Keratinocyte (primary cell): ENCODE measurements around the gene ZNF350. TPM values are rescaled to one million over a fixed set of nuclear protein-coding genes. Genes with fewer than 3 reads are reported as not detected.

Experiments used
- DNase-seq: peaks from one replicate; pipeline ENCODE4 v3.0.0-alpha.2; 2011; ENCODE audit warnings: low read depth, missing footprints, low spot score
- FAIRE-seq: peaks from 2 replicates; lab custom pipeline; 2011; peaks lifted over from hg19 to GRCh38; lab: Jason Lieb, UNC
- H2AFZ ChIP-seq: 2 replicates; pipeline ENCODE4 v1.6.0; 2012; ENCODE audit warnings: low read length, control low read depth, inconsistent platforms; ENCODE audit not compliant: control insufficient read depth
- H3K27ac ChIP-seq: 2 replicates; pipeline ENCODE4 v1.5.1; 2011; ENCODE audit warnings: low read length; ENCODE audit not compliant: control insufficient read depth, insufficient read depth
- H3K27me3 ChIP-seq: 3 replicates; pipeline ENCODE4 v1.6.0; 2011; ENCODE audit warnings: low read length; ENCODE audit not compliant: control insufficient read depth, insufficient read depth; ENCODE audit errors: extremely low read depth
- H3K36me3 ChIP-seq, 2 experiments: 2 replicates in 1 of 2; 3 replicates in 1 of 2; pipeline ENCODE4 v1.5.1; 2011; ENCODE audit warnings: low read length in 2 of 2, mild to moderate bottlenecking in 1 of 2; ENCODE audit not compliant: control insufficient read depth in 2 of 2, insufficient read depth in 2 of 2; ENCODE audit errors: extremely low read depth in 1 of 2
- H3K4me1 ChIP-seq: 3 replicates; pipeline ENCODE4 v1.5.1; 2011; ENCODE audit warnings: low read length; ENCODE audit not compliant: control insufficient read depth, insufficient read depth; ENCODE audit errors: extremely low read depth
- H3K4me2 ChIP-seq: 3 replicates; pipeline ENCODE4 v1.6.0; 2011; ENCODE audit warnings: low read depth, low read length; ENCODE audit not compliant: control insufficient read depth, insufficient read depth; ENCODE audit errors: extremely low read depth
- H3K4me3 ChIP-seq, 3 experiments: fragments of 200-600 bp in 1 of 3; sonication (generic) in 1 of 3; 2 replicates in 2 of 3; 3 replicates in 1 of 3; pipeline ENCODE4 v1.5.1; 2011 to 2016; ENCODE audit warnings: low read length in 3 of 3, mild to moderate bottlenecking in 3 of 3, control low read depth in 2 of 3, inconsistent platforms in 1 of 3, low read depth in 1 of 3, mixed read lengths in 1 of 3, mixed run types in 1 of 3, moderate library complexity in 1 of 3; ENCODE audit not compliant: control insufficient read depth in 2 of 3, insufficient read depth in 2 of 3; ENCODE audit errors: extremely low read depth in 1 of 3
- H3K79me2 ChIP-seq: 2 replicates; pipeline ENCODE4 v1.6.0; 2012; ENCODE audit warnings: low read length; ENCODE audit not compliant: control insufficient read depth, insufficient read depth
- H3K9ac ChIP-seq: 3 replicates; pipeline ENCODE4 v1.6.0; 2011; ENCODE audit warnings: low read length; ENCODE audit not compliant: control insufficient read depth, insufficient read depth; ENCODE audit errors: extremely low read depth
- H3K9me1 ChIP-seq: 3 replicates; pipeline ENCODE4 v1.6.0; 2011; ENCODE audit warnings: low read length; ENCODE audit not compliant: control insufficient read depth, insufficient read depth; ENCODE audit errors: extremely low read depth
- H3K9me3 ChIP-seq: 2 replicates; pipeline ENCODE4 v1.5.1; 2012; ENCODE audit warnings: low read depth, low read length; ENCODE audit not compliant: control insufficient read depth
- H4K20me1 ChIP-seq: 3 replicates; pipeline ENCODE4 v1.6.0; 2011; ENCODE audit warnings: low read length; ENCODE audit not compliant: control insufficient read depth, insufficient read depth; ENCODE audit errors: extremely low read depth
- EZH2 ChIP-seq: IDR thresholded peaks from one replicate; pipeline ENCODE4 v1.6.1; 2012; ENCODE audit warnings: inconsistent platforms, mild to moderate bottlenecking, low read length, moderate library complexity
- dilution Hi-C: fragments of 300-500 bp; cut with MboI; formaldehyde crosslinking; loops from one replicate; pipeline ENCODE4 v1.7.0; 2020; ENCODE audit warnings: low sequenced_read_pairs; ENCODE audit not compliant: extremely low pct_ligation_motif_present
- polyA plus RNA-seq, 5 experiments: library from polyadenylated mRNA; depleted of rRNA in 3 of 5; stranded (reverse) in 3 of 5; stranded (forward) in 1 of 5; unstranded in 1 of 5; fragments of >200 nt; gene quantifications; 1 replicate in 1 of 5; 2 replicates in 3 of 5; 3 replicates in 1 of 5; pipeline versions ENCODE4 v1.2.1 to v1.2.3, GENCODE V29; 2011 to 2012; ENCODE audit warnings: missing spikeins in 2 of 5, low read depth in 1 of 5, low replicate concordance in 1 of 5
- TF ChIP-seq, protein P1 (sequence below), 3 experiments: IDR thresholded peaks in 1 of 3; conservative IDR thresholded peaks in 1 of 3; optimal IDR thresholded peaks in 1 of 3; 2 replicates in 2 of 3; 3 replicates in 1 of 3; pipeline versions ENCODE3 to v1.5.1; 2011; ENCODE audit warnings: low read length in 3 of 3, mild to moderate bottlenecking in 3 of 3, moderate library complexity in 2 of 3, control low read depth in 1 of 3, inconsistent platforms in 1 of 3; ENCODE audit not compliant: insufficient read depth in 2 of 3; ENCODE audit errors: extremely low read depth in 1 of 3

The ZNF350 gene
- polyA plus RNA-seq, 1 donor (not counting 4 experiments of a cell fraction or from before 2014, with no cell fraction given): 6.0 TPM

GRCh38 chr19:51916167-51916566, 70.5 kb downstream of the ZNF350 start:
- no peak overlapping the region for H3K27ac ChIP-seq
- DNase-seq (no peak), FAIRE-seq (no peak)
- peaks cover 6% of the 10 kb centered on the region for H3K9me3 ChIP-seq
- H3K36me3 ChIP-seq: no peaks in the 10 kb centered on the region
- H3K79me2 ChIP-seq: no peaks in the 10 kb centered on the region
- no peaks in the 10 kb centered on the region for H3K9me1 ChIP-seq
- no peak overlapping the region for H3K4me3 ChIP-seq
- dilution Hi-C loops: no loop called here
- H3K27me3 ChIP-seq: no peaks in the 10 kb centered on the region
- TF ChIP-seq EZH2: no peak
- TF ChIP-seq, protein P1, sequence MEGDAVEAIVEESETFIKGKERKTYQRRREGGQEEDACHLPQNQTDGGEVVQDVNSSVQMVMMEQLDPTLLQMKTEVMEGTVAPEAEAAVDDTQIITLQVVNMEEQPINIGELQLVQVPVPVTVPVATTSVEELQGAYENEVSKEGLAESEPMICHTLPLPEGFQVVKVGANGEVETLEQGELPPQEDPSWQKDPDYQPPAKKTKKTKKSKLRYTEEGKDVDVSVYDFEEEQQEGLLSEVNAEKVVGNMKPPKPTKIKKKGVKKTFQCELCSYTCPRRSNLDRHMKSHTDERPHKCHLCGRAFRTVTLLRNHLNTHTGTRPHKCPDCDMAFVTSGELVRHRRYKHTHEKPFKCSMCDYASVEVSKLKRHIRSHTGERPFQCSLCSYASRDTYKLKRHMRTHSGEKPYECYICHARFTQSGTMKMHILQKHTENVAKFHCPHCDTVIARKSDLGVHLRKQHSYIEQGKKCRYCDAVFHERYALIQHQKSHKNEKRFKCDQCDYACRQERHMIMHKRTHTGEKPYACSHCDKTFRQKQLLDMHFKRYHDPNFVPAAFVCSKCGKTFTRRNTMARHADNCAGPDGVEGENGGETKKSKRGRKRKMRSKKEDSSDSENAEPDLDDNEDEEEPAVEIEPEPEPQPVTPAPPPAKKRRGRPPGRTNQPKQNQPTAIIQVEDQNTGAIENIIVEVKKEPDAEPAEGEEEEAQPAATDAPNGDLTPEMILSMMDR (optimal IDR thresholded peaks at IDR 0.05 in 1 of 3, IDR thresholded peaks at IDR 0.05 in 1 of 3, conservative IDR thresholded peaks at IDR 0.05 in 1 of 3; ENCODE audit: extremely low read depth in 1 of 3, insufficient read depth in 2 of 3, low read length in 3 of 3): no peak
- no peaks in the 10 kb centered on the region for H4K20me1 ChIP-seq
- no peak overlapping the region for H3K4me2 ChIP-seq
- H3K9ac ChIP-seq: no peak overlapping the region
- H3K4me1 ChIP-seq: no peaks in the 10 kb centered on the region
- H2AFZ ChIP-seq: no peak overlapping the region

- Histone ChIP-seq H2AFZ (no peak overlapping the region), H3K4me2 (no peak overlapping the region), H3K36me3 (no peaks in the 10 kb centered on the region), H3K9ac (no peak overlapping the region), H3K9me1 (no peaks in the 10 kb centered on the region), H4K20me1 (no peaks in the 10 kb centered on the region), H3K27ac (no peak overlapping the region), H3K9me3 (peaks cover 6% of the 10 kb centered on the region), H3K4me3 (no peak overlapping the region), H3K79me2 (no peaks in the 10 kb centered on the region), H3K27me3 (no peaks in the 10 kb centered on the region), H3K4me1 (no peaks in the 10 kb centered on the region)
- TF ChIP-seq, protein P1 (optimal IDR thresholded peaks at IDR 0.05 in 1 of 3, IDR thresholded peaks at IDR 0.05 in 1 of 3, conservative IDR thresholded peaks at IDR 0.05 in 1 of 3; ENCODE audit: extremely low read depth in 1 of 3, insufficient read depth in 2 of 3, low read length in 3 of 3): no peak
- no peak for TF ChIP-seq EZH2
- dilution Hi-C loops: no loop called here
- DNase-seq: no peak
- no peak for FAIRE-seq
These were observed 71.2 kb downstream of the ZNF350 start for GRCh38 chr19:51915324-51915867.

Other genes with a start within 250 kb of the ZNF350 start
- gene FPR1, start 235.0 kb downstream of the ZNF350 start, polyA plus RNA-seq: 2.4 to 7.7 TPM (median 3.0 TPM) in 3 replicates
- gene FPR2, start 225.7 kb downstream of the ZNF350 start, polyA plus RNA-seq: 0.03 to 0.06 TPM (median 0.05 TPM) in 3 replicates
- not detected in 3 replicates for gene FPR3, start 191.7 kb downstream of the ZNF350 start, polyA plus RNA-seq
- gene ZNF577, start 98.9 kb downstream of the ZNF350 start, polyA plus RNA-seq: 6.6 to 12.8 TPM (median 10.4 TPM) in 3 replicates
- 5.4 to 6.5 TPM (median 6.0 TPM) in 3 replicates for gene ZNF649, start 81.8 kb downstream of the ZNF350 start, polyA plus RNA-seq
- gene ZNF613, start 59.4 kb downstream of the ZNF350 start, polyA plus RNA-seq: 3.9 to 6.6 TPM (median 4.9 TPM) in 3 replicates
- 3.6 to 3.9 TPM (median 3.7 TPM) in 3 replicates for gene ZNF615, start 21.4 kb upstream of the ZNF350 start, polyA plus RNA-seq
- gene ZNF614, start 41.5 kb upstream of the ZNF350 start, polyA plus RNA-seq: 5.9 to 6.2 TPM (median 6.1 TPM) in 3 replicates
- gene ZNF432, start 62.0 kb upstream of the ZNF350 start, polyA plus RNA-seq: 4.5 to 15.9 TPM (median 14.8 TPM) in 3 replicates
- gene ZNF841, start 108.9 kb upstream of the ZNF350 start, polyA plus RNA-seq: 8.3 to 17.8 TPM (median 14.6 TPM) in 3 replicates
- gene ZNF616, start 153.1 kb upstream of the ZNF350 start, polyA plus RNA-seq: 5.6 to 7.6 TPM (median 6.6 TPM) in 3 replicates
- gene ZNF836, start 184.8 kb upstream of the ZNF350 start, polyA plus RNA-seq: 3.3 to 5.0 TPM (median 3.8 TPM) in 3 replicates
- 130 to 187 TPM (median 179 TPM) in 3 replicates for gene PPP2R1A, start 203.2 kb upstream of the ZNF350 start, polyA plus RNA-seq